HG03135 (cell line): ENCODE data around the gene TMEM89.

Source experiments
- ATAC-seq: cut with Tn5 transposase; IDR thresholded peaks from one replicate; pipeline ENCODE4 v1.9.1; 2021; ENCODE audit warnings: mild to moderate bottlenecking, moderate library complexity; ENCODE audit not compliant: unreplicated experiment

TMEM89 gene

GRCh38 chr3:48621461-48621869, at the start of gene TMEM89:
TSS of gene TMEM89 (minus strand) at chr3:48621769. CDS start at chr3:48621756, 13 bp downstream.
- no peak for ATAC-seq

- ATAC-seq = no peak
These were observed 43.4 kb upstream of the TMEM89 start for GRCh38 chr3:48664929-48665328.

- no peak for ATAC-seq
These were observed 42.7 kb upstream of the TMEM89 start for GRCh38 chr3:48664313-48664644.

- peak; percentile 81 for ATAC-seq
These were observed 42.1 kb upstream of the TMEM89 start for GRCh38 chr3:48663489-48664312.

GRCh38 chr3:48662753-48663488, 41.4 kb upstream of the TMEM89 start, which contains the start of gene CELSR3:
TSS of gene CELSR3 (minus strand) at chr3:48662886. CDS start at chr3:48662634, 252 bp downstream.
- no peak for ATAC-seq

GRCh38 chr3:48662145-48662752, 40.7 kb upstream of the TMEM89 start:
- no peak for ATAC-seq

- ATAC-seq = no peak
These were observed 40.1 kb upstream of the TMEM89 start for GRCh38 chr3:48661501-48662144.

- ATAC-seq = no peak
These were observed 39.3 kb upstream of the TMEM89 start for GRCh38 chr3:48660800-48661400.

GRCh38 chr3:48656841-48657281, 35.3 kb upstream of the TMEM89 start:
- no peak for ATAC-seq

GRCh38 chr3:48656061-48656840, 34.7 kb upstream of the TMEM89 start:
- ATAC-seq = peak; percentile 60

- peak; percentile 12 for ATAC-seq
These were observed 34.0 kb upstream of the TMEM89 start for GRCh38 chr3:48655606-48656005.

GRCh38 chr3:48655063-48655462, 33.5 kb upstream of the TMEM89 start:
- ATAC-seq = no peak

GRCh38 chr3:48652923-48653715, 31.6 kb upstream of the TMEM89 start:
- no peak for ATAC-seq

- no peak for ATAC-seq
These were observed 30.2 kb upstream of the TMEM89 start for GRCh38 chr3:48651771-48652170.

- ATAC-seq = no peak
These were observed 29.2 kb upstream of the TMEM89 start for GRCh38 chr3:48650723-48651122.

GRCh38 chr3:48648188-48648850, 26.8 kb upstream of the TMEM89 start:
- no peak for ATAC-seq

- ATAC-seq = no peak
These were observed 26.1 kb upstream of the TMEM89 start for GRCh38 chr3:48647714-48648113.

GRCh38 chr3:48644898-48645760, 23.6 kb upstream of the TMEM89 start:
- no peak for ATAC-seq
